Panc1 (cell line): ENCODE measurements around the gene GRIA3.

Source experiments
- POLR2AphosphoS5 ChIP-seq: IDR thresholded peaks from 2 replicates; pipeline ENCODE4 v1.6.1; 2012; ENCODE audit warnings: mild to moderate bottlenecking, low read depth, low read length, moderate library complexity
- SIN3A ChIP-seq: IDR thresholded peaks from 2 replicates; pipeline ENCODE4 v1.6.1; 2012; ENCODE audit warnings: low read depth, mild to moderate bottlenecking, low read length, moderate library complexity, borderline replicate concordance; ENCODE audit not compliant: insufficient read depth
- TF ChIP-seq, protein P1 (sequence below): fragments of 450-650 bp; IDR thresholded peaks from 2 replicates; pipeline ENCODE4 v1.5.1; 2017; ENCODE audit warnings: mild to moderate bottlenecking
- TF ChIP-seq, protein P2 (sequence below), 2 experiments: IDR thresholded peaks; 2 replicates each; pipeline ENCODE4 v1.6.1; 2011 to 2012; ENCODE audit warnings: low read depth in 2 of 2, control low read depth in 1 of 2, low read length in 1 of 2, mild to moderate bottlenecking in 1 of 2, moderate library complexity in 1 of 2; ENCODE audit not compliant: insufficient read depth in 1 of 2

DNA sequence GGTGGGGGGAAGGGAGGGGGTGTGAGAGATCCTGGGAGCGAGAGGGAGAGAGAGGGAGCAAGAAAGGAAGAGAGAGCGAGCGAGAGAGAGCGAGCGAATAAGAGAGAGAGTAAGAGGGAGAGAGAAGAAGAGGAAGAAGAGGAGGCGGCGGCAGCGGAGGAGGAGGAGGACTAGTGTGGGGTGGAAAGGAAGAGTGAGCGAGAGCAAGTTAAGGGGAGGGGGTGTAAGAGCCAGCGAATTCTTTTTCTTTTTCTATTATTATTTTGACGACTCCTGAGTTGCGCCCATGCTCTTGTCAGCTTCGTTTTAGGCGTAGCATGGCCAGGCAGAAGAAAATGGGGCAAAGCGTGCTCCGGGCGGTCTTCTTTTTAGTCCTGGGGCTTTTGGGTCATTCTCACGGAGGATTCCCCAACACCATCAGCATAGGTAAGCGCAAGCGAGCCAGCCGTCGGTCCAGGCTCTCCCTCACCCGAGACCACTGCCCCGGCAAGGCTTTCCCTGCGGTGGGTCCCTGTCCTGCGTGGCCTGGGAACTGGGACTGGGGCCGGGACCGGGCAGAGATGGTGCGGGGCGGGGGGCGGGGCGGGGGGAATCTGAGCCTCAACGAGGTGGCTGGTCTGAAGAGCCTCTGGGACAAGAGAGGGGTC is at the start of gene GRIA3:
- TF ChIP-seq, protein P1, sequence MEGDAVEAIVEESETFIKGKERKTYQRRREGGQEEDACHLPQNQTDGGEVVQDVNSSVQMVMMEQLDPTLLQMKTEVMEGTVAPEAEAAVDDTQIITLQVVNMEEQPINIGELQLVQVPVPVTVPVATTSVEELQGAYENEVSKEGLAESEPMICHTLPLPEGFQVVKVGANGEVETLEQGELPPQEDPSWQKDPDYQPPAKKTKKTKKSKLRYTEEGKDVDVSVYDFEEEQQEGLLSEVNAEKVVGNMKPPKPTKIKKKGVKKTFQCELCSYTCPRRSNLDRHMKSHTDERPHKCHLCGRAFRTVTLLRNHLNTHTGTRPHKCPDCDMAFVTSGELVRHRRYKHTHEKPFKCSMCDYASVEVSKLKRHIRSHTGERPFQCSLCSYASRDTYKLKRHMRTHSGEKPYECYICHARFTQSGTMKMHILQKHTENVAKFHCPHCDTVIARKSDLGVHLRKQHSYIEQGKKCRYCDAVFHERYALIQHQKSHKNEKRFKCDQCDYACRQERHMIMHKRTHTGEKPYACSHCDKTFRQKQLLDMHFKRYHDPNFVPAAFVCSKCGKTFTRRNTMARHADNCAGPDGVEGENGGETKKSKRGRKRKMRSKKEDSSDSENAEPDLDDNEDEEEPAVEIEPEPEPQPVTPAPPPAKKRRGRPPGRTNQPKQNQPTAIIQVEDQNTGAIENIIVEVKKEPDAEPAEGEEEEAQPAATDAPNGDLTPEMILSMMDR, result no peak
- no peak for TF ChIP-seq POLR2AphosphoS5
- TF ChIP-seq, protein P2, sequence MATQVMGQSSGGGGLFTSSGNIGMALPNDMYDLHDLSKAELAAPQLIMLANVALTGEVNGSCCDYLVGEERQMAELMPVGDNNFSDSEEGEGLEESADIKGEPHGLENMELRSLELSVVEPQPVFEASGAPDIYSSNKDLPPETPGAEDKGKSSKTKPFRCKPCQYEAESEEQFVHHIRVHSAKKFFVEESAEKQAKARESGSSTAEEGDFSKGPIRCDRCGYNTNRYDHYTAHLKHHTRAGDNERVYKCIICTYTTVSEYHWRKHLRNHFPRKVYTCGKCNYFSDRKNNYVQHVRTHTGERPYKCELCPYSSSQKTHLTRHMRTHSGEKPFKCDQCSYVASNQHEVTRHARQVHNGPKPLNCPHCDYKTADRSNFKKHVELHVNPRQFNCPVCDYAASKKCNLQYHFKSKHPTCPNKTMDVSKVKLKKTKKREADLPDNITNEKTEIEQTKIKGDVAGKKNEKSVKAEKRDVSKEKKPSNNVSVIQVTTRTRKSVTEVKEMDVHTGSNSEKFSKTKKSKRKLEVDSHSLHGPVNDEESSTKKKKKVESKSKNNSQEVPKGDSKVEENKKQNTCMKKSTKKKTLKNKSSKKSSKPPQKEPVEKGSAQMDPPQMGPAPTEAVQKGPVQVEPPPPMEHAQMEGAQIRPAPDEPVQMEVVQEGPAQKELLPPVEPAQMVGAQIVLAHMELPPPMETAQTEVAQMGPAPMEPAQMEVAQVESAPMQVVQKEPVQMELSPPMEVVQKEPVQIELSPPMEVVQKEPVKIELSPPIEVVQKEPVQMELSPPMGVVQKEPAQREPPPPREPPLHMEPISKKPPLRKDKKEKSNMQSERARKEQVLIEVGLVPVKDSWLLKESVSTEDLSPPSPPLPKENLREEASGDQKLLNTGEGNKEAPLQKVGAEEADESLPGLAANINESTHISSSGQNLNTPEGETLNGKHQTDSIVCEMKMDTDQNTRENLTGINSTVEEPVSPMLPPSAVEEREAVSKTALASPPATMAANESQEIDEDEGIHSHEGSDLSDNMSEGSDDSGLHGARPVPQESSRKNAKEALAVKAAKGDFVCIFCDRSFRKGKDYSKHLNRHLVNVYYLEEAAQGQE (IDR thresholded peaks at IDR 0.05; ENCODE audit: insufficient read depth in 1 of 2, low read depth in 2 of 2, low read length in 1 of 2), result no peak
- no peak for TF ChIP-seq SIN3A
